SU-DHL-6 (cell line): ENCODE results near the gene SMCR8.

Experiments used
- H2AFZ ChIP-seq: fragments of 200-600 bp; sonication (generic); 2 replicates; pipeline ENCODE4 v1.6.1; 2014; ENCODE audit warnings: low read depth, mild to moderate bottlenecking, moderate library complexity, mixed read lengths, antibody characterized with exemption, low read length; ENCODE audit not compliant: severe bottlenecking
- H3F3A ChIP-seq: fragments of 200-600 bp; shearing (Covaris generic); 2 replicates; pipeline ENCODE4 v1.6.0; 2016; ENCODE audit warnings: antibody characterized with exemption, mild to moderate bottlenecking; ENCODE audit not compliant: insufficient read depth
- H3K27ac ChIP-seq: fragments of 200-600 bp; sonication (generic); 2 replicates; pipeline ENCODE4 v1.5.1; 2016; ENCODE audit warnings: low read depth, mild to moderate bottlenecking, low read length, moderate library complexity, mixed read lengths
- H3K27me3 ChIP-seq: fragments of 200-600 bp; sonication (generic), shearing (Covaris generic); 2 replicates; pipeline ENCODE4 v1.6.0; 2014; ENCODE audit warnings: mild to moderate bottlenecking, low read length
- H3K36me3 ChIP-seq: fragments of 200-600 bp; sonication (generic); 2 replicates; pipeline ENCODE4 v1.6.1; 2014; ENCODE audit warnings: mild to moderate bottlenecking, low read length, mixed read lengths
- H3K4me2 ChIP-seq: fragments of 300-600, 200-600 bp; shearing (Covaris generic), sonication (generic); 2 replicates; pipeline ENCODE4 v1.6.0; 2014; ENCODE audit warnings: low read length, low read depth, mild to moderate bottlenecking; ENCODE audit not compliant: poor library complexity, severe bottlenecking
- H3K4me3 ChIP-seq: fragments of 200-600 bp; sonication (generic); 2 replicates; pipeline ENCODE4 v1.5.1; 2014; ENCODE audit warnings: antibody characterized with exemption, low read length, mild to moderate bottlenecking, mixed read lengths; ENCODE audit not compliant: insufficient read depth, poor library complexity, severe bottlenecking
- H3K79me2 ChIP-seq: fragments of 200-600 bp; sonication (generic); 2 replicates; pipeline ENCODE4 v1.6.1; 2014; ENCODE audit warnings: mild to moderate bottlenecking, low read length, moderate library complexity; ENCODE audit not compliant: insufficient read depth
- H3K9ac ChIP-seq: fragments of 200-600 bp; sonication (generic); 2 replicates; pipeline ENCODE4 v1.7.0; 2014; ENCODE audit warnings: mild to moderate bottlenecking, low read length
- H3K9me2 ChIP-seq: fragments of 200-600 bp; sonication (generic); replicated peaks from 2 replicates; pipeline ENCODE4 v1.6.1; 2014; ENCODE audit warnings: low read length; ENCODE audit not compliant: insufficient read depth
- H3K9me3 ChIP-seq: fragments of 200-600 bp; sonication (generic); 2 replicates; pipeline ENCODE4 v1.6.1; 2014; ENCODE audit warnings: low read length, mixed read lengths; ENCODE audit not compliant: insufficient read depth
- H4K20me1 ChIP-seq: fragments of 200-600 bp; sonication (generic); 2 replicates; pipeline ENCODE4 v1.6.1; 2014; ENCODE audit warnings: low read depth, mild to moderate bottlenecking, antibody characterized with exemption, low read length, moderate library complexity, mixed read lengths
- CTCF ChIP-seq: fragments of 200-600 bp; sonication (generic); IDR thresholded peaks from one replicate; pipeline ENCODE4 v1.5.1; 2017; ENCODE audit warnings: antibody characterized with exemption, mild to moderate bottlenecking, low read length, moderate library complexity; ENCODE audit not compliant: insufficient read depth, poor library complexity, severe bottlenecking
- EZH2phosphoT487 ChIP-seq: fragments of 200-600 bp; sonication (generic), shearing (Covaris generic); conservative IDR thresholded peaks from 2 replicates; pipeline ENCODE4 v1.6.1; 2018; ENCODE audit warnings: mild to moderate bottlenecking, antibody characterized with exemption, low read length, moderate library complexity, mixed read lengths

Gene SMCR8

DNA sequence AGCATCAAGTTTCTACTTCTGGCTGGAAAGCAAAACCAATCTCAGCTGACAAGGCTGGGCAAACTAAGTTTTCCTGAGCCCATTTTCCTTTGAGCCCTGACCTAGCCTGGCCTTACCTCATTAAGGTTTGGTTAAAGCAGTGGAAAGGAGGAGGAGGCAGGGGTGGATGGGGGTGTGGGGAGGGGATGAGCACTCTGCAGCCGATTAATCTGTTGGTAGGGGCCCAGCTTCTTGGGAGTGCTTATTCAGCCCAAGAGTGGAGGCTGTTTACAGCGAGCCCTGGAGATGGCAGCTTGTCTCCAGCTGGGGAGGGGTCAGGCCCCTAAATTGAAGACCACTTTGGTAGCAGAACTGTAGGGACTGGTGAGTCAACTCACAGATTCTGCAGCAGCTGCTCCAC is 12.0 kb downstream of the SMCR8 start:
- Histone ChIP-seq H3K36me3 (no peaks in the 10 kb centered on the region), H3K9ac (no peak overlapping the region)

DNA sequence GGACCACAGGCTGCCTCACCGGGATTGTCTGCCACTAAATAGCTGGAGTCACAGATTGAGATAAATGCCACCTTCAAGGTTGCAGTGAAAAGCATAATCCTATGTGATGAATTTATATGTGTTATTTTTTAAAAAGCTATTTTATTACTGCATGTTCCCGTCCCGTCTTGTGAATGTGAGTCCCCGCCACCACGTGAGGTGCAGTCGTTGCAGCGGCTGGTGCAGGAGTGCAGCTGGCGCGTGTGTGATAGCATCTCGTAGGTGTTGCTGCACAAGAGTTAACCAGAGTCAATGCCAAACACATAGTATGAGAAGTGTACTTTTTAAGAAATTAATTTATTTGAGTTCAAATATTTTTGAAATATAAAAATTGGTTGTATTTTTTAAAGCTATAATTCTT is 12.5 kb downstream of the SMCR8 start:
- Histone ChIP-seq H3K79me2 (no peaks in the 10 kb centered on the region), H3K27ac (no peak overlapping the region), H4K20me1 (no peaks in the 10 kb centered on the region), H3K9me3 (no peaks in the 10 kb centered on the region), H3K4me3 (no peak overlapping the region), H3K9me2 (no peaks in the 10 kb centered on the region), H3F3A (no peaks in the 10 kb centered on the region; the same call in 1 of the 2 replicates), H3K9ac (no peak overlapping the region), H2AFZ (no peak overlapping the region), H3K36me3 (no peaks in the 10 kb centered on the region), H3K27me3 (no peaks in the 10 kb centered on the region), H3K4me2 (no peak overlapping the region)
- no peak for TF ChIP-seq EZH2phosphoT487
- no peak for TF ChIP-seq CTCF

More for the DNA sequence above, 12.0 kb downstream of the SMCR8 start:
- Histone ChIP-seq H3K4me3 (no peak overlapping the region), H2AFZ (no peak overlapping the region), H3K9me3 (no peaks in the 10 kb centered on the region), H4K20me1 (no peaks in the 10 kb centered on the region), H3K9me2 (no peaks in the 10 kb centered on the region), H3K79me2 (no peaks in the 10 kb centered on the region), H3F3A (no peaks in the 10 kb centered on the region; the same call in 1 of the 2 replicates), H3K27ac (no peak overlapping the region), H3K27me3 (no peaks in the 10 kb centered on the region), H3K4me2 (no peak overlapping the region)
- TF ChIP-seq CTCF (no peak), EZH2phosphoT487 (no peak)

DNA sequence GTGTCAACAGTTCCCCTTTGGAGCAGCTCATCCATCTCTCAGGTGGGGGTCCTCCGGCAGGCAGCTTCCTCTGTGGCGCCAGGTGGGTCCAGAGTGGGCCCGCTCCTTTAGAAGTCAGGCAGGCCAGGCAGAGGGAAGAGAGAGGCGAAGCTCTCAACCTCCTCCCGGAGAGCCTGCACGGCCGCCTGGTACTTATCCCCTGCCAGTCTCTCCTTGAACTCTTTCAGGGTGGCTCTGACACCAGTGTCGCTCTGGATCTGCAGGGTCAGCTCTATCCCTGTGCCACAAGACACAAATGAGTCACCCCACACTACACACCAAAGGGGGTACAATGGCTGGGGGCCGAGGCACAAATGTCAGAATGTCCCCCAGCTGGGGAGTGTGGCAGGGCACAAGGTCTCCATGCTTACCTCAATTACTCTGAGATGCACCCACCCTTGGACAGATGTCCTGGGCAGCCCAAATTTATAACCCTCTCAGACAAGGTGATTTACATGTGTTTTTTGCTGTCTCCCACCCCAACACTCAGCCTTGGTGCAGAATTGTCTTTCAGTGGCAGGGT is 13.6 kb downstream of the SMCR8 start:
- H4K20me1 ChIP-seq, result no peaks in the 10 kb centered on the region
- no peak for TF ChIP-seq EZH2phosphoT487
- no peak for TF ChIP-seq CTCF

More for the DNA sequence above, 13.6 kb downstream of the SMCR8 start:
- no peaks in the 10 kb centered on the region for H3K79me2 ChIP-seq
- H3K9me2 ChIP-seq, result no peaks in the 10 kb centered on the region
- H3K27ac ChIP-seq, result no peak overlapping the region
- no peaks in the 10 kb centered on the region for H3K36me3 ChIP-seq
- no peak overlapping the region for H2AFZ ChIP-seq
- no peaks in the 10 kb centered on the region for H3K9me3 ChIP-seq
- no peak overlapping the region for H3K9ac ChIP-seq
- no peaks in the 10 kb centered on the region for H3K27me3 ChIP-seq
- H3K4me3 ChIP-seq, result no peak overlapping the region
- no peak overlapping the region for H3K4me2 ChIP-seq
- H3F3A ChIP-seq, result no peaks in the 10 kb centered on the region; the same call in 1 of the 2 replicates
